HG02678 (cell line): ENCODE results near the gene EFS.

Source experiments
- ATAC-seq: cut with Tn5 transposase; IDR thresholded peaks from one replicate; pipeline ENCODE4 v1.9.1; 2021; ENCODE audit warnings: mild to moderate bottlenecking, moderate library complexity; ENCODE audit not compliant: unreplicated experiment

The EFS gene

DNA sequence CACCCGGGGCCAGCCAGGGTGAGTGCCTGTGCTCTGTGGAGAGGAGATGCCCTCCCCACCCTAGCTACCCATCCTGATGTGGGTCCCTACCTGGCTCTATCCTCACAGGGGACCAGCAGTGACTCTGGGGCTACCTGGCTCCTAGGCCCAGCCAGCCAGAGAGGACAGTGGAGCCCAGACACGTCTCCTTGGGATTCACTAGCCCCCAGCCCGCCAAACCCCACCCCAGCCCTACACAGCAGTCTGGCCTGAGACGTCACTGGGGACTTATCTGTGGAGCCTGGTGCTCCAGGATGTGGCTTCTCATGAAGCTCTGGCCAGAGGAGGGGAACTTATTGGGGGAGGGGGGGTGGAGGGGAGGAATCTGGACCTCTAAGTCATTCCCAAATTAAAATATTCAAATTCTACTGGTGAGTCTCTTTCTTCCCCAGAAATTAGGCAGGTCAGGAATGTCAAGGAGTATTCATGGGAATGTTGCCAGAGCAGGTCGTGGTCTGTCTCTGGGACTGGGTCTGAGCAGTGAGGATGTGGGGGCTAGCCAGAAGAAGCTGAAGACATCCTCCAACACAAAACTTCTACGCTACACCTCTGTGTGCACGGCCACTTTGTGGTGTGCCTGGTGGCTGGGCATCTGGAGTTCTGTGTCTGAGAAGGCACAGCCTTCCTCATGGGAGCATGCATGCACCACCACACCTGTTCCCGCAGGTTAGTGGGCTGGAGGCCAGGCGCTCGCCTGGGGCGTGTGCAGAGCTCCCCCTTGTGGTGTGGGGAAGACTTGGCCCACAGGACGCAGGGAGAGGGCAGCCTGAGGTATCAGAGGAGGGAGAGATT, 14.6 kb upstream of the EFS start:
- no peak for ATAC-seq

DNA sequence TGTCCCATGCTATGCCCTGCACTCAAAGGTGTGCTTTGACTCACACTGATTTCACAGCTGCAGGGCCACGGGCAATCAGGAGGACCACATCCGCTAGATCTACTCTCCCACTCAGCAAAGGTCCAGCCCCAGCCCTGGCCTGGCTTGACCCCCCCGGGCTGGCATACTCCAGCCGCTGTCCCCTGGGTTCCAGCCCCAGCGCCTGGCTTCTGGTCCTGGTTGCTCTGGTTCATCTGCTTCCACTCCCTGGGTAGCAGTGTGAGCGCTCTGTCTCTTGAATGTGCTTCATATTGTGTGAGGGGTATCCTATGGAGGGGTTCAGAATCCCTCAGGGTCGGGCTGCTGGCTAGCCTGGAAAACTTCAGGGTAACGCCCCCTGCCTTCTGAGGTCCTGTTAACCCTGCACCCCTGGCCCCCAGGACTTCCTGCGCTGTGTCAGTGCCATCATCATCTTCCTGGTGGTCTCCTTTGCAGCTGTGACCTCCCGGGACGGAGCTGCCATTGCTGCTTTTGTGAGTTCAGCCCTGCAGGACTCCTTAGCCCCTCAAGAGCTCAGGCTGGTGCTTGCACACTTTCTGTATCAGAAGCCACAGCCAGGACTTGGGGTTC, 13.7 kb upstream of the EFS start:
- no peak for ATAC-seq

DNA sequence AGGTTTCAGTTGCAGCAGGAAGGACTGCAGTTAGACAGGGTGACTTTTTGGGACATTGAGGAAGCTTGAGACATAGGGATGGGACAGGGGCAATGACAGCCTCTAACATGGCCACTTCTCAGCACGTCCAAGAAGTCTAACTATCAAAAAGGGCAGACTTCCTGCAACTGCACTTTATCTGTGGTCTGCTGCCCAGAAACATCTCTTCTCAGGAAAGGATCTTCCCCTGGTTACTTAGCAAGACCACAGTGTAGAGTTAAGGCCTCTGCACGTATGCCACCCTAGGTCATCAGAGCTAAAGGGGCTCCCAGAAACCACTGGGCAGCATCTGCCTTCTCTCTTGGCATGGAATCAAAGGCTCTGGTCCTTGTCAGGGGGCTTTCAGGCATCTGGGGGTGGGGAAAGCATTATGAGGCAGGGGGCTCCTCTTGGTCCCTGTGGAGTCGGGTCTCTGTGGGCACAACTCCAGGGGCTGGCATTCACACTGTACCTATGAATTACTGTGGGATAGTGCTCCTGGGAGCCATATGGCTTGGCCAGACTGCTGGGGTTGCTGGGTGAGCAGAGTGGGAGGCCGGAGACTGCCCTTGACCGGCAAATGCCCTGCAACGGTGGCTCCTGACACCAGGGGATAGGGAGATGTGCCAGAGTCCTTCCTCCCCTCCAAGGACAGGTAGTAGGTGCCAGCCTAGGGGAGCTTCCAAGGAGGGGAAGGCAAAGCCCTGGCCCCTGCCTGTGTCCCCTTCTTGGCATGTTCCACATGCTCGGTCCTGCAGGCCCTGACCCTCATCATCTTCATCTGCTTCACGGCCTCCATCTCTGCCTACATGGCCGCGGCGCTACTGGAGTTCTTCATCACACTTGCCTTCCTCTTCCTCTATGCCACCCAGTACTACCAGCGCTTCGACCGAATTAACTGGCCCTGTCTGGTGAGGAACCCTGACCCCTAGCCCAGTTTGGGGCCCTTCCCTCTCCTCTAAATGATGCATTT, 12.9 kb upstream of the EFS start:
- ATAC-seq: no peak

DNA sequence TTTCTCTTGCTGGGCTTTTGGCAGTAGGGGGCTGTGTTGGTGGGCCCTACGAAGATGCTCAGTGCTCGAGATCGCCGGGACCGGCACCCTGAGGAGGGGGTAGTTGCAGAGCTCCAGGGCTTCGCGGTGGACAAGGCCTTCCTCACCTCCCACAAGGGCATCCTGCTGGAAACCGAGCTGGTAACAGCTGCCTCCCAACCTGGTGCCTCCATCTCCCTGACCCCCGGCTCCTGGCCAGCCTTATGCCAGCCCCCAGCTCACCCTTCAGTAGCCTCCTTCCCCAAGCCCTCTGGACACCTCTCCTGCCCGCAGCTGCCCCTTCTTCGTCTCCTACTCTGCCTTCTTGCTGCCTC, 12.2 kb upstream of the EFS start:
- ATAC-seq: no peak

DNA sequence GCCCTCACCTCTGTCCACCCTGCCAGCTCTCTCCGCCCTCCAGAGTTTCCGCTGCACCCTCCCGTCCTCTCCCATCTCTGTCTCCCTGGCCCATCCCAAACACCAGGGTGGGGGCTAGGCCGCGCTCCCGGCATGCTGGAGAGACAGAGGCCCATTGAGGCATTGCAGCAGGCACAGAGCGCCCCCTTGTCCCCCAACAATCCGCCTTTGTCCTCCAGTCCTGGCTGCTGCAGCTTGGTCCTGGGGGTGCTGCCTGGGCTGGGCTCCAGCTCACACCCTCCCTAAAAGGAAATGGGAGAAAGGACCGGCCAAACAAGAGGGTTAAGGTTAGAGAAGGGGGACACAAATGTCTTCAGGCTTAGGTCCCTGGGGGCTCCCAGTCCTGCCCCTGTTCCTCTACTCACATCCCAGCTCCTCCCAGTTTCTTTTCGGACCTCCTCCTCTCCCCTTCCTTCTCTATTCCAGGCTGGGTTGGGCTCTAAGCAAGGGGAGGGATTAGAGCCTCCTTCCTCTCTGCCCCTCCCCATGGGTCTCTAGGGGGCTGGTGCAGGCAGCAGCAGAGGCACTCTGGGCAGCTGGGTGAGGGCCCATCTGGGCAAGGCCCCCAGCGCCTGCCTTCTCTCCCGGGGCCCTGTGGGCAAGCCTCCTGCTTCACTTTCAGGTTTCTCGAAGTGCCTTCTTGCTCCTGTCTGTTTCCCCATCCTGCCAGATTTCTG, 11.7 kb upstream of the EFS start, which contains the start of gene CMTM5:
CMTM5 (plus strand) TSS at position 565 of the 716 bp plus-strand sequence. CDS start 206 bp downstream, outside the sequence.
- no peak for ATAC-seq

DNA sequence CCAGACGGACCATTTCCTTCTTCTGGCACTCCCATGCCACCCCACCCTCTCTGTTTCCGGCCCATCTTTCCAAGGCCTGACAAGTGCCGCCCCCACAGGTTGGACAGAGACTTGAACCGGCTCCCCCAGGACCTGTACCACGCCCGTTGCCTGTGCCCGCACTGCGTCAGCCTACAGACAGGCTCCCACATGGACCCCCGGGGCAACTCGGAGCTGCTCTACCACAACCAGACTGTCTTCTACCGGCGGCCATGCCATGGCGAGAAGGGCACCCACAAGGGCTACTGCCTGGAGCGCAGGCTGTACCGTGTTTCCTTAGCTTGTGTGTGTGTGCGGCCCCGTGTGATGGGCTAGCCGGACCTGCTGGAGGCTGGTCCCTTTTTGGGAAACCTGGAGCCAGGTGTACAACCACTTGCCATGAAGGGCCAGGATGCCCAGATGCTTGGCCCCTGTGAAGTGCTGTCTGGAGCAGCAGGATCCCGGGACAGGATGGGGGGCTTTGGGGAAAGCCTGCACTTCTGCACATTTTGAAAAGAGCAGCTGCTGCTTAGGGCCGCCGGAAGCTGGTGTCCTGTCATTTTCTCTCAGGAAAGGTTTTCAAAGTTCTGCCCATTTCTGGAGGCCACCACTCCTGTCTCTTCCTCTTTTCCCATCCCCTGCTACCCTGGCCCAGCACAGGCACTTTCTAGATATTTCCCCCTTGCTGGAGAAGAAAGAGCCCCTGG, 10.7 kb upstream of the EFS start:
- ATAC-seq: no peak

DNA sequence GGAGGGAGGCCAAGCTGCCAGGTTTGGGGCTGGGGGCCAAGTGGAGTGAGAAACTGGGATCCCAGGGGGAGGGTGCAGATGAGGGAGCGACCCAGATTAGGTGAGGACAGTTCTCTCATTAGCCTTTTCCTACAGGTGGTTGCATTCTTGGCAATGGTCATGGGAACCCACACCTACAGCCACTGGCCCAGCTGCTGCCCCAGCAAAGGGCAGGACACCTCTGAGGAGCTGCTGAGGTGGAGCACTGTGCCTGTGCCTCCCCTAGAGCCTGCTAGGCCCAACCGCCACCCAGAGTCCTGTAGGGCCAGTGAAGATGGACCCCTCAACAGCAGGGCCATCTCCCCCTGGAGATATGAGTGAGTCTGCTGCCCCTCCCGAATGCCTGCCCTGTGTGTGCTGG, 8.1 kb upstream of the EFS start:
- no peak for ATAC-seq

DNA sequence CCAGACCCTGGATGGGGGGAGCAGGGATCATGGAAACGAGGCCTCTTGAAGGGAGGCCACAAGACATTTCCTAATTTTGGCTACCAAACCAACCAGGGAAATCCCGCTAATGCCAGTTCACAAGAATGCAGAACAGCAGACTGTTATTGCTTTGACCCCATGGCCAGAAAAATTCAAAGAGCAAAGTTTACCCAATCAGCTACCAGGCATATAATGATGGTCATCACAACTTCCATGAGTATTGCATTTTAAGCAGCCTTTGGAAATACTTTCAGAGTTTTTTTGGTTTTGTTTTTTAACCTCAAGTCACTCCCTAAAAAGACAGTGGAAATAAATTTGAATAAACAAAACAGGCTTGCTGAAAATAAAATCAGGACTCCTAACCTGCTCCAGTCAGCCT, 7.5 kb upstream of the EFS start, which contains the start of gene IL25:
IL25 (plus strand) TSS at position 301 of the 400 bp plus-strand sequence.
- ATAC-seq: no peak

DNA sequence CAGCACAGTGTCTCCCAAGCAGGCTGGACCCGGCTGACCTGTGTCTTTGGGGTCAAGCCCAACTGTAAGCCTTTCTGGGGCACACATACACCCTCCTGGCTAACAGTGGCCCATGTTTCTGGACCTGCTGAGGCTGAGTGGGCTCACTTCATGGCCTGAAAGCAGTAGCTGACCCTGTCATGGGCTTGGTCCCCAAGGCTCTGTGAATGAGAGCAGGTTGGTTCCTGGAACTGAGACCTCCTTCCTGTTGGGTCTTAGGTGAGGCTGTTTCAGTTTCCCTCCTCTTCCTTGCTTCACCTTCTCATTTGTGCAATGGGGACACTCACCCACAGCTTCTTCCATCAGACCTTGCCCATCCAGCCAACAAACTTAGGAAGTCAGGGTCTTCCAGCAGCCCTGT, 6.9 kb upstream of the EFS start:
- no peak for ATAC-seq

DNA sequence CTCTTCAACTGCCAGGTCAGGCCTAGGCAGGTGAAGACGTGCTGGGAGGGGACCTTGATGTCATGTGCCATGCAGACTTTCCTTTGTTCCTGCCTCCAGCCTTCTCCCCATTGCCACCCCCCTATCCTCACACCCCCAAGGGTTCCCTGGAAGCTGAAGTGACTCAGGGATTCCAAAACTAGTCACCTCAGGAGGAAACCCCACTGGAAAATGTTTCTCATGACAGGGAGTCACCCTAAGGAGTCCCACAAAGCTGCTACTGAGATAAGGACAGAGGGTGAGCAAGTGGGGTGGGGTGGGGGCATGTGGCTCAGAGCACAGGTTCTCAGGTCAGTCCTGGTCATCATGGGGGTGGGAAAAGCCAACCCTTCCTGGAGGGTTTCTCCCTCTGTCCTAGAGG, 5.2 kb upstream of the EFS start:
- ATAC-seq: no peak

DNA sequence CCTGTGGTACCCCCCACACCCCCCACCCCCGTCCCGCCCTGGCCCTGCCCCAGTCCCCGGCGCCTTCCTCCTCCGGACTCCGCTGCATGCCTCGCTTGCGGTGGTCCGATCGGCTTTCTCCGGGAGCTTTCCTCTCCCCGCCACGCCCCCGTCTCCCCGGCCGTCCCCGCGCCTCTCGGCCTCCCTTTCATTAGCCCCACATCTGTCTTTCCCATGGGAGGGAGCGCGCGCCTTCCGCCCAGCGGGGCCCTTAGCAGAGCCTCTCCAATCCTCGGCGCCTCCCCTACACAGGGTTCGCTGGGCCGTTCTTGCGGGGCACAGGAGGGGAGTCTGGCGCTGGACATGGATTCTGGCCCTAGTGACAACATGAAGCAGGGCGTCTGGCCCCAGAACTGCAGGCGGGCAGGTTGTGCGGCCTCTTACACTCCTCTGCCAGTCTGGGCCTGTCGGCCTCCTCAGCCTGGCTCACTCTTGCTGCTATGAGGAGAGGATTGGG, 1.5 kb upstream of the EFS start:
- no peak for ATAC-seq

DNA sequence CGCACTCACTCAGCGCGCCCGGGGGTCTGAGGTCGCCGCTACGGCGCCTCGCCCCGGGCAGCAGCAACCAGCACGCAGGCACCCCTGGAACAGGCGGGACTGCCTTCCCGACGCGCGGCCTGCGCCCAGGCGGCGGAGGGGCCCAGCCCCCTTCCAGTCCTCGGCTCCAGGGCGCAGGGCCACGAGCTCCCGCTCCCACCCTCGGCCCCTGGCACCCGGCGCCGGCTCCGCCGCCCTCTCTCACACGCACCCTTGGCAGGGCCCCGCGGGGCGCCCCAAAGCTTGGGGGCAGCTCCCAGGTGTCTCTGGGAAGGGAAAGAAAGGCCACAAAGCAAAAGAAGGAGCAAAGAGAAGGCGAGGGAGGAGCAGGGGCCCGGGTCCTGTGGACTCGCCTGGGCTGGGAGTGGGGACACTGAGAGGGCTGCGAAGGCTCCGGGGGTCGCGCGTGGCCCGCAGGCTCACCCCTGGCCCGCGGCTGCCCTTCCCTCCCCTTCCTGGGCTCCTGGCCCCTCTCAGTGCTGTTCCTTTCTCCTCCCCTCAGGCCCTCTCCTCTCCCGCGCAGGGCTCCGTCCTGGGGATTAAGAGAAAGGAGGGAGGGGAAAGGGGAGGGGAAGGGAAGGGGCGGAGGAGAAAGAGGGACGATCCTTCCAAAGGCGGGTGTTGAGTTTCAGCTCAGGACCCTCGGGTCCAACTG, 907 bp upstream of the EFS start:
- no peak for ATAC-seq

DNA sequence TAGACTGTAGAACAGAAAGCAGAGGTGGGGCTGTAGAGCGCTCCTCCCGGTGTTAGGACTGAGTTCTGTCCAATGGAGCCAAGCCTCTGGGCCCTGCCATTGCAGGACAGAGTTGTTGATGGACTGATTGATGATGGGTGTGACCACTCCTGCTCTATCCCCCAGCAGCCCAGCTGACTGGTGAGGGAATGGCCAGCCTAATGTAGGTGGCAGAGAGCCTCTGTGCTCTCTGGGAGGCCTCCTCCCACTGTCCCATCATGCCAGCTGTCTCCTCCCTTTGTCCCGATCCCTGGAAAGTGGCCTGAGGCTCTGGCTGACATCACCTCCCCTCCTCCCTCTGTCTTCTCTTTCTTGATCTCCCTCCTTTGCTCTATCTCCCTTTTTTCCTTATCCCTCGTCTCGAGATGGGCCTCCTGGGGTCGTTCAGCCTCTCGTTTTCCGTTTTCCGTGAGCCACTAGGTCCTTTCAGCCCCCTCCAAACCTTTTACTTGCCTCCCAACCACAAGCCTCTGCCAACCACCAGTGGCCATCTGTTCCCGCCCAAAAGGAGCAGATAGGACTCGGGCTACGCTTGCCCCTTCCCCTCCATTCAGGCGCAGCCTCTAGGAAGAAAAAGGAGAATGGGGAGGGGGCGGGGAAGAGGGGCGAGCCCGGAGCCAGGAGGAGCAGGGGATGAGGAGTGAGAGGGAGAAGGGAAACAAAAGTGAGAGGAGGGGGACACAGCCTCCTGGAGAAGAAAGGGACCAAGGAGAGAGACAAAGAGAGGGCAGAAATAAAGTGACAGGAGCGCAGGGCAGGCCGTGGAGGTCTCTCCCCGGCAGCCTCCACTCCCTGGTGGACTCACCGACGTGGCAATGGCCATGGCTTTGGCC, 572 bp downstream of the EFS start:
- ATAC-seq: no peak

DNA sequence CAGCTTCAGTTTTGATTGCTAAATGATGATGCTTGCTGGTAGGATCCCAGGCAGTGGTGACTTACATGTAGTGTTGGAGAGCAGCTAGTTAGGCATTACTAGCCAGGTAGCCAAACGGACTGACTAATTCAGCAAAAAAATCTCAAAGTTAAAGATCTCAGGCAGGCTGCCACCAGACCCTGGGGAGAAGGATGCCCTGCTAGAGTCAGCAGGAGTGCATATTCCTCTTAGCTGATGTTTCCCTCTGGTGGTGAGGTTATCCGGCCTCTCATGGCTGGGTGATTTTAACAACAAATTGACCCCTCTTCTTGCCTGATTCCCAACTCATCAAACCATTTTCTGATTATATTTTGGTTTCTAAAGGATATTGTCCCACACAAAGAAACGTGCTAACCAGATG, 2.8 kb downstream of the EFS start:
- ATAC-seq: no peak

DNA sequence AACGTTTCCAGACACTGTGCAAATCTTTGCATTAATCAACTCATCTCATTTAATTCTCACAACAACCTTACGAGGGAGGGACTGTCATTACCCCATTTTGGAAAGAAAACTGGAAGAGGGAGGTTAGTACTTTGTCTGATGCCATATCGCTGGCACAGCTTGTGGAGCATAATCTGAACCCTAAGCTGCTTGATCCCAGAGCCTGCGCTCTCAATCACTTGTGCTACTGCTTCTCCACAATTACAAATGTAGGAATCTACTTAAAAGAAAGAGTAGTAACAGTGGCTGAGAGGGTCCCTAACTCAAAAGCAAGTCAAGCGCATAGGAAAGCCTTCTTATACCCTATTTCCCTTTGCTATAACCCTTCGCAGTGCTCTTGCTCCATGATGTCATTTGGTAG, 3.2 kb downstream of the EFS start:
- ATAC-seq: no peak

DNA sequence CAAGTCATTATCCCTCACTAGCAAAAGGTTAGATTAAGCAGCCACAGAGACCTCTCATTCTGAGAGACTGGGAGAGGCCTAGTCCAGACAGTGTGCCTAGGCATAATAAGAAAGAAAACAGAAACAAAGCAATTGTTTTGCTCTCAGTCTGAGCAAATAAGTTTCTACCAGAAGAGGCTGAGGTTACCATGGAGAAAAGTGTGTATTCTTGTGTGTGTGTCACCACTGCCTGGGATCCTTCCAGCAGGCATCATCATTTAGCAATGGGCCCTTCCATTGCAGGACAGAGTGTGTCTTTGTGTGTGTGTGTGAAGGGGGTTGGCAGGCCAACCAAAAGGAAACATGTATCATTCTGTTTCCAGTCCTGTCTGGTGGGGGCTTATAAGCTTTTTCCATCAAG, 3.7 kb downstream of the EFS start:
- no peak for ATAC-seq

DNA sequence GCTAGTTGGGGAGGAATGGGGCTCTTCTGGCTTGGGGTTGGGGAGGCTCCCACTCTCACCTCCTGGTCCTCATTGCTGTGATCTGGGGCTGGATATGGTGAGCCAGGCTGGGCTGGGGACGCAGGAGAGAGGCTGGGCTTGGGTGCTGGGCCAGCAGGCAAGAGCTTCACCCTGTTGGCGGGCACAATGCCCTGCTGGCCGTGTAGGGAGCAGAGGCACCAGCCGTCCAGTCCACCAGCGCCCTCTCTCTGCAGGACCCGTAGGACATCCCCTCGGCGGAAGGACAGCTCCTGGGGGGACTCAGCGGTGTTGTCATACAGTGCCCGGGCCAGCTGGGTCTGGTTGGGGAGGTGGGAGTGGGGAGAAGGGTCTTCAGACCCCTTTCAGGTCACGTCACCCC, 4.5 kb downstream of the EFS start:
- no peak for ATAC-seq

DNA sequence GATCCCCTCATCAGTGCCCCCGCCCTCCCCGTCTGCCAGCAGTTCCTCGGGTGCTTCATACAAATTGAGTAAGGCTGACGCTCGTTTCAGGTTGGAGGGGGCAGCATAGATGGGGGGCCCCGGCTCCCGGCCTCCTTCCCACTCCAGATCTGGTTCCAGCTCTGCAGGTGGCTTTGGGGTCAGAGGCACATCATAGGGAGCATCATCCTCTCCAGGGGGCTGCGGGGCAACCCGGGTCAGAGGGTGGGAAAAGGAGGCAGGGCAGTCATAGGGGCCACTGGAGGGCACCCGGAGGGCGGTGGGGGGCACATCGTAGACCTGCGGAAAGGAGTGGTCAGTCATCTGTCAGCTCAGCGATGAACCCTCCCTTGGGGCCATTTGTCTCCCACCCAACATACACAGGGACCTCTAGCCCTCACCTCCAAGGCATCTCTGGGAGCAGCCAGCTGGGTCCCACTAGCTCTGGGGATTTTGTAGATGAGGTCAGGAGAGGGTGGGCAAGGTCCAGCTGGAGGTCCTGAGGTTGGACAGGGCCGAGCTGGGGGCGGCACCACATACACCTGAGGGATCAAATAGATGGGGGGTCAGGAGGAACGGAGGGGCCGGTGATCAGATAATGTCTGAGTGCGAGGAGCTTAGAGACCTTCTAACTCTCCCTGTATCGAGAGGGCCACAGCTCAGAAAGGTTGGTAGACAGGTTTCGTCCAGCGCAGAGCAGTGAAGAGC, 5.1 kb downstream of the EFS start:
- ATAC-seq: no peak
